NCI-H82 treated with DMSO at 0.1 percent for 48 hours (cell line): Measurements from ENCODE around the gene MED12L.

ENCODE experiments used
- DNase-seq: peaks from one replicate; lab custom pipeline; 2025; ENCODE audit not compliant: unreplicated experiment; lab: John Stamatoyannopoulos, UW

Gene MED12L

GRCh38 chr3:151316267-151316991, 231.0 kb downstream of the MED12L start, which contains the start of gene GPR87:
Gene GPR87 (minus strand): TSS chr3:151316820. CDS start chr3:151300100, 16,720 bp downstream.
- no peak for DNase-seq

GRCh38 chr3:151318313-151318712, 232.8 kb downstream of the MED12L start:
- DNase-seq: no peak

DNA sequence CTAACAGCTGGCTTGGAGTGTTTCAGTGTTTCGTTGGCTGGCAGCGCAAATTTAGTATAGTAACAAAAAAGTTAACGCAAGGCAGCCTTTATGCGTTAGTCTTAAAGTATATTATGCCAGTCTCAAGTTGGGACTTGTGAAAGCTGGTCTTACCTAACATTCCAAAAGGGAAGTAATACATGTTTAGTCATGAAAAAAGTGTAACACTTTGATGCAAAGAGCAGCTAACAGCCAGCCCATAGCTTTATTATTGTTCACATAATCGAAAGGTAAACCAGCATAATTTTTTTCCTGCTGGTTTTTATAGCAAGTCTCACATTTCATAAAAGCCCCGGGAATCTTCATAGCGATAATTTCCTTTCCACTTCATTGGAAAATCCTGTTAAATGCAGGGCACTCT, 233.5 kb downstream of the MED12L start:
- DNase-seq: no peak

GRCh38 chr3:151319628-151320027, 234.2 kb downstream of the MED12L start:
- DNase-seq: no peak

GRCh38 chr3:151320131-151320530, 234.7 kb downstream of the MED12L start:
- DNase-seq: no peak

- no peak for DNase-seq
These were observed 236.1 kb downstream of the MED12L start for GRCh38 chr3:151321526-151321925.

DNA sequence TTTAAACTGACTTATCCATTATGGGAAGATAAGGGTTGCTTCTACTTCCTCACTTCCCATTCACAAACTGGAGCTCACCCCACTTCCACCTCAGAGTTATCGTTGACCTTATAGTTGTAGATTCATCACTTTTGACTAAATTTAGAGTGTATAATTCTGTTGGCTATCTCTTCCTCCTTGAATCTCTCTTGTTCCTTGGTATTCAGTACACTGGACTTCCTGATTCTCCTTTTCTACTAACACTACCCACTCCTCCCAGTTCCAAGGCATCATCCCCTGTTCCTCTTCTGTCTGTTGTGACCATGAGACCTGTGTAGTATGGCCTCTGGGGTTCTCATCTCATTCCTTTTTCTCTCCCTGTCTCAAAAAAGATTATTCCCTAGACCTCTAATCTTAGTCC, 237.0 kb downstream of the MED12L start:
- no peak for DNase-seq

DNA sequence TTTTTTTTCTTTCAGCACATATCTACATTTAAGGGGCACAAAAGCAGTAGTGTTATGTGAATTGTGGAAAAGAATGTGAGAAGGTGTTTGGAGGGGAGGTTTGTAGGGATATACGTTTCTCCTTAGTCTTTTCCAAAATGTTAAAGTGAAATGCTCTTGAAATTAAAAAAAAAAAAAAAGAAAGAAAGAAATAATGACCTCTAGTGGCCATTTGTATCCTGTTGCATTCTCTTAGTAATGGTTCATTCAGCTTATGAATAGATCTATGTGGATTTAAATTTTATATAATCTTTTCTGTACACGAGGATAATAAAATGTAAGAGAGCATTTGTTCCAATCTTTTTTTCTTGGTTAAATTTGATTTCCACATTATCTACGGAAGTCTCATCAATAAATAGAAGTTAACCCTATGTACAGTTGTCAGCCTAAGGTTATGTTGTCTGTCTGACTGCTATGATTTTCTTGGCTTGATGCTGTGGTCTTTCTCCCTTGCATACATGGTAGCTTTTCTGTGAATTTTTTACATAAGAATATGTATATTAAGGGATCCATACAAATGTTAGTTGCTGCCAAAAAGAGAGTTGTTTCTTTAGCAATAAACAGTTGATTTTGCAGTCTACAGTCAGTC, 242.2 kb downstream of the MED12L start:
- DNase-seq: no peak

DNA sequence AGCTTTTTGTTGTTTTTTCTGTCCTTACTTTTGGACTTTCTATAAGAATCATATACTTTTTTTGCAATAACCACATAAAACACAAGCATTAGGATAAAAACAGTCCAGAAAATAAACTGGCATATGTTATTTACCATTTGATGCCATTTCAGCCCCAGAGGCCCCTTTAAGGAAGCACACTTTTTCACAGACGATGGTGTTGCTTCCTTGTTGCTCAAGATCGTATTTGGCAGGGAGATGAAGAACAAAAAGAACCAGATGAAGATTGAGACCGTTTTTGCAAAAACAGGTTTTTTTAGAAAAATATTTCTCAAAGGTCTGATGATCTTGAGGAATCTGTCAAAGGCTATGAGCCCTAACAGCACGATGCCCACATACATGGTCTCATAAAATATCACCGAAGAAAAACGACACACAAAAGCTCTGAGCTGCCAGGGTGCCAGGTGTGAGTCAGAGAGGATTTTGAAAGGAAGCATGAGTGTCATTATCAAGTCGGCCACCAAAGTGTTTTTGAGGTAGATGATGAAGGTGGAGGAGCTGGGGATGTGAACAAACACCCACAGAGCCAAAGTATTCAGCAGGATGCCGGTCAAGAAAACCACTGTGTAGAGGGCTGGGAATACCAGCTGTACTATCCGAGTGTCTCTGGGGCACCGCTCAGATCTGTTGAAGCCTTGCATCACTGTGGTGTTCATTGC, 243.0 kb downstream of the MED12L start:
- no peak for DNase-seq

GRCh38 chr3:151329363-151329762, 243.9 kb downstream of the MED12L start, which contains the start of gene P2RY13:
Gene P2RY13 (minus strand): TSS chr3:151329549. CDS start chr3:151329528, 21 bp downstream.
- no peak for DNase-seq

GRCh38 chr3:151330379-151330778, 244.9 kb downstream of the MED12L start:
- DNase-seq: no peak

GRCh38 chr3:151330899-151331298, 245.4 kb downstream of the MED12L start:
- no peak for DNase-seq

GRCh38 chr3:151331696-151332095, 246.2 kb downstream of the MED12L start:
- no peak for DNase-seq

GRCh38 chr3:151345859-151346258, 260.4 kb downstream of the MED12L start:
- DNase-seq: no peak

- no peak for DNase-seq
These were observed 260.8 kb downstream of the MED12L start for GRCh38 chr3:151346292-151346691.

- no peak for DNase-seq
These were observed 262.0 kb downstream of the MED12L start for GRCh38 chr3:151347432-151347831.

GRCh38 chr3:151350656-151351055, 265.2 kb downstream of the MED12L start:
- DNase-seq: no peak

DNA sequence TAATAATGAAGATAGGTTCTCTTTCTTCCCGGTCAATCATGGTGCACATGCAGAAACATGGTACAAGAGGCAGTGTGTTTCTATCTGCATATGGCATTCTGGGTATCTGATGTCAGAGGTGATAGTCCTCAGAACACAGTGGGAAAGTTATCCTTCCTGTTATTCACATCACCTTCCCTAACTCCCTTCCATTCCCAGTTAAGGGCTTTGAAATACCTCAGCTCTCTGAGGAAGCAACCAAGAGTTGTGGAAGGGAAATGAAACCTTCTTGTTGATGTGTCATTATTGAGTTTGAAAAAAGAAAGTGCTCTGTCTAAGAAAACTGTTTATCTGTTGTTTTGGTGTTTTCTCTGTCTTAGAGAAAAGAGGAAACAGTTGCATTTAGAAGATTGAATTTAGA, 265.8 kb downstream of the MED12L start:
- no peak for DNase-seq

GRCh38 chr3:151351648-151352047, 266.2 kb downstream of the MED12L start:
- DNase-seq: no peak

- no peak for DNase-seq
These were observed 271.5 kb downstream of the MED12L start for GRCh38 chr3:151356794-151357462.

DNA sequence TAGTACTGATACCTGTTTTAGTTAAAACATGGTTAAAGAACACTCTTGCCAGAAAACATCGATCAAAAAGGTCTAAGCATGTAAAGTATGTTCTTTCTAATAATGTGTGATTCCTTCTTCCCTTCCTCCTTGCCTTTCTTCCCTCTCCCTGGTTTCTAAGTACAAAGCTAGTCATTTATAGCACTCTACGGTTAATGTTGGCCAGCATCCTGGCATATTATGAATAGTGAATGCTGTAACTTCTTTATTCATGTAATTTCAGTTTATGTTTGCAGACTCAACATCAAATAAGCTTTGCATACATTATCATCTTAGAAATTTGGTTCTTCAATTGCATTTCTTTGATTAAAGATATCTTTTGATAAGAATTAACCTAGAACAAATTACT, 272.0 kb downstream of the MED12L start:
- no peak for DNase-seq
